ENCODE results near the gene KRTAP19-5.
"Not testable (repeated sequence)": the region's sequence is repeated elsewhere in the genome, so short reads cannot be mapped to it uniquely, and the experiment has no call there.

KRTAP19-5 gene

GRCh38 chr21:30502041-30502440, at the start of gene KRTAP19-5:
Gene KRTAP19-5, minus strand, starts transcription at chr21:30502141. Its CDS starts 51 bp downstream, at chr21:30502090.
- DNase-seq: no peak

- no peak for DNase-seq
Measured at GRCh38 chr21:30541764-30542163, 39.8 kb upstream of the KRTAP19-5 start, which contains the start of gene KRTAP19-6. Gene KRTAP19-6, minus strand, starts transcription at chr21:30541864. Its CDS starts 31 bp downstream, at chr21:30541833.

GRCh38 chr21:30518876-30519275, 16.9 kb upstream of the KRTAP19-5 start:
- DNase-seq: no peak

- DNase-seq: no peak
Measured at GRCh38 chr21:30515681-30516080, 13.7 kb upstream of the KRTAP19-5 start.

GRCh38 chr21:30505621-30506205, 3.8 kb upstream of the KRTAP19-5 start:
- not testable (repeated sequence) for DNase-seq

- DNase-seq: no peak
Measured at GRCh38 chr21:30497065-30497464, 4.9 kb downstream of the KRTAP19-5 start, which contains the start of gene KRTAP19-4. Gene KRTAP19-4, minus strand, starts transcription at chr21:30497165. Its CDS starts 55 bp downstream, at chr21:30497110.

GRCh38 chr21:30491963-30492428, 9.9 kb downstream of the KRTAP19-5 start, which contains the start of gene KRTAP19-3:
Gene KRTAP19-3, minus strand, starts transcription at chr21:30492013. Its CDS starts 56 bp downstream, at chr21:30491957.
- no peak for DNase-seq

- no peak for DNase-seq
Measured at GRCh38 chr21:30487336-30487735, 14.6 kb downstream of the KRTAP19-5 start, which contains the start of gene KRTAP19-2. Gene KRTAP19-2, minus strand, starts transcription at chr21:30487436. Its CDS starts 88 bp downstream, at chr21:30487348.

GRCh38 chr21:30486180-30486579, 15.8 kb downstream of the KRTAP19-5 start:
- no peak for DNase-seq

- DNase-seq: no peak
Measured at GRCh38 chr21:30482130-30482529, 19.8 kb downstream of the KRTAP19-5 start.

GRCh38 chr21:30480145-30480544, 21.8 kb downstream of the KRTAP19-5 start, which contains the start of gene KRTAP19-1:
Gene KRTAP19-1, minus strand, starts transcription at chr21:30480367. Its CDS starts 50 bp downstream, at chr21:30480317.
- DNase-seq: no peak

- DNase-seq: no peak
Measured at GRCh38 chr21:30479259-30479658, 22.7 kb downstream of the KRTAP19-5 start.

- no peak for DNase-seq
Measured at GRCh38 chr21:30478004-30478403, 23.9 kb downstream of the KRTAP19-5 start.

GRCh38 chr21:30468900-30469714, 32.8 kb downstream of the KRTAP19-5 start:
- no peak for DNase-seq

GRCh38 chr21:30463713-30464112, 38.2 kb downstream of the KRTAP19-5 start:
- DNase-seq: no peak
